Stimulated activated CD4-positive, alpha-beta T cell treated with anti-CD3 and anti-CD28 coated beads, Interleukin-1b, Interleukin-23, amount 100 ng/mL, for 4 hours (primary cell): ENCODE data around the gene HARS1.
"Not testable (repeated sequence)": the region's sequence is repeated elsewhere in the genome, so short reads cannot be mapped to it uniquely, and the experiment has no call there.

Source experiments
- DNase-seq, 2 donors: peaks; one replicate each; pipeline ENCODE4 v3.0.0-alpha.2; 2020; ENCODE audit warnings: low read depth in 2 of 2

HARS1 gene

GRCh38 chr5:140677947-140678346, 13.2 kb downstream of the HARS1 start:
- no peak for DNase-seq

GRCh38 chr5:140674629-140675028, 16.5 kb downstream of the HARS1 start:
- no peak for DNase-seq

DNA sequence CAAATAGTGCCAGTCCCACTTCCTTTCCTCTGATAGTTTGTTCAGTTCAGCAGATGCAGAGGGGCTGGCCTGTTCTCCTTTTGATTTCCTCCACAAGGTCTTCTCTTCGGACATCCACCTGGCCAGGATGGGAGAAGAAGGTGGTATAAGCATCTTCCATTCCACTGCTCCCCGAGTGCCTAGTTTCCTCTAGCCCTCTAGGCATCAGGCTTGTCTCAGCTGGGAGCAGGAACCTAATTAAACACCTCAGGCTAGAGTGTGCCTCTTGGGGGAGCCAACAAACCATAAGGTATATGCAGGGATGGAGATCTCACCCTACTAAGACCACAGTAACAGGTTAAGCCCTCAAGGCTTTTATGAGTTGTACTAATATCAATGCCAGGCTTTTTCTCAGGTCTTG, 17.0 kb downstream of the HARS1 start:
- no peak for DNase-seq

DNA sequence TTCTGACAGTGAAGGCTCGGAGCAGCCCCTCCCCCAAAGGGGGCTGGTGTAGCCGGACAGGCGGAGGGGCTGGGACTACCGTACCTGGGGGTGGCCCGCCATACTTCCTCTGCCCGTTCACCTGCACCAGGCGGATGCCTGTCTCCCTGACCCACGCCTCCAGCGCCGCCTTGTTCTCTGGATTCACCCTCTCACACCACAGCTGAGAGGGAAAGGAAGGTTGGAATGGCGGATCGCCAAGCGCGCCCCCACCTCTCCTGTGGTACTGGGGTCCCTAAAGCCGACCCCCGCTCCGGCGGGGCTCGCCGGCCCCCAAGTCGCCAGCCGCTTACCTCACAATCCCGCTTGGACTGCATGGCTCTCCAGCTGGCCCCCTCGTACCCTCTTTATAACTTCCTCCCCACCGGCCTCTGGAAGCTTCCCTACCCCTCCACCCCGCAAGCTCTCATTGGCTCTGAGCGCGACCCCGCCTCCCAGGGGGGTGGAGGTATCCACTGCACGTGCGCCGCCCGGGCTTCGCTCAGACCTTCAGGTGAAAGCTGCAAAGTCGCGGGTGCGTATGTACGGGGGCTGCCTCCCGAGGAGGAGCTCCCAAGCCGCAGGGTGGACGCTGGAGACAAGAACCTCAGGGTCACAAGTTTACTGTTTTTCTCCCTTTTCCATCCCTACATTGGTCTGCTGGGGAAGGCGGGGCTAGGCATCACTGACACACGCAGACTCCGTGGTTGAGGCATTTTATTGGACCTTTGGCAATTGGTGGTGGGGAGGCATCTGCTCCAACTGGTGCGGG, 17.8 kb downstream of the HARS1 start, which contains the start of gene DND1:
Gene DND1 (minus strand): TSS at position 390 of the 790 bp plus-strand sequence. CDS start 34 bp downstream, at position 356.
- no peak for DNase-seq

- DNase-seq, result no peak
Observed at GRCh38 chr5:140672455-140673186, 18.5 kb downstream of the HARS1 start.

GRCh38 chr5:140671472-140672125, 19.6 kb downstream of the HARS1 start:
- DNase-seq, result no peak

- DNase-seq, result not testable (repeated sequence)
Observed at GRCh38 chr5:140671035-140671434, 20.1 kb downstream of the HARS1 start.

DNA sequence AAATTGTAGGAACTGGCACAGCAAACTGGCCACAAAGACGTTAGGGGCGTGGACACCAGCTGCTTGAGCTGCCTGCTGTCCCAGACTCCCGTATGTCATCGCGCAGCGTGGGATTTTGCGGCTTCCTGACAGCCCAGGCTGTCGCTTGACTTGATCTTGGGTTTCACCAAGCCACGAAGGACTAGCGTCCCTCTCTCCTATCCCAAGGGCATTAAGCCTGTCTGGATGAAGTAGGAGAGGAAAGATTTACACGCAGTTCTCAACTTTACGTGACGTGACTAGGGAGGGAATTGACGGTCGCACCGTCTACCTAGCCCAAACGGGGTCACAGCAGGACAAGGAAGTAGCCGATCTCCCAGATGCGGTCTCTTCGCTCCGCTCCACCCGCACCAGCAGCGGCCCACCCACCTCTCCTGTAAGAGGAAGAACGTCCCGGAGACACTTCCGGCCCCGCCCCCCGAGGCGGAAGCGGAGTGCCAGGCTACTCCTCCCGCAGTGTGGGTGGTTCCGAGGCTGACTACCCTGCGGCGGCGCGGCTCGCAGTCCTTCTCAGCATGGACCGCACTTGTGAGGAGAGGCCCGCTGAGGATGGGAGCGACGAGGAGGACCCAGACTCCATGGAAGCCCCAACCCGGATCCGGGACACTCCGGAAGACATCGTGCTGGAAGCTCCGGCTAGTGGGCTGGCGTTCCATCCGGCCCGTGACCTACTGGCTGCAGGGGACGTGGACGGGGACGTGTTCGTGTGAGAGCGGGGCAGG, 26.6 kb downstream of the HARS1 start, which contains the start of gene WDR55:
Gene WDR55 (plus strand): TSS at position 546 of the 761 bp plus-strand sequence. CDS start 9 bp downstream, at position 555.
- peak; percentile 91 to 96 for DNase-seq

DNA sequence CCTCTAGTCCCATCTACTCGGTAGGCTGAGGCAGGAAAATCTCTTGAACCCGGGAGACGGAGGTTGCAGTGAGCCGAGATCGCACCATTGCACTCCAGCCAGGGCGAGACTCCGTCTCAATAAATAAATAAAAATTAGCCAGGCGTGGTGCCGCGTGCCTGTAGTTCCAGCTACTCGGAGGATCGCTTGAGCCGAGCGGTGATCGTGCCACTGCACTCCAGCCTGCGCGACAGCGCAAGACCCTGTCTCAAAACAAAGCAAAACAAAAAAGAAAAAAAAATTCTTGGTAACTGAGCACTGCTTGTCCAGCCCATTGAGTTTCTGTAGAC, 27.2 kb downstream of the HARS1 start:
- DNase-seq, result no peak

DNA sequence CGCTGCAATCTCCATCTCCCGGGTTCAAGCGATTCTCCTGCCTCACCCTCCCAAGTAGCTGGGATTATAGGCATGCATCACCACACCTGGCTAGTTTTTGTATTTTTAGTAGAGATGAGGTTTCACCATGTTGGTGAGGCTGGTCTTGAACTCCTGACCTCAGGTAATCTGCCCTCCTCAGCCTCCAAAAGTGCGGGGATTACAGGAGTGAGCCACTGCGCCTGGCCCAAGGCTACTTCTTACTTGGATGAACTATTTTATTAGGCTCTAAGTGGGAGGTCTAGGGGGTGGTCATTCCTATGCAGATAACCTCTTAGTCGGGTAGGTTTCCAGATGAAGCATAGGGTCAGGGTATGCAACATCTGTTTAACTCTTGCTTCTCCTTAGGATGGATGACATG, 30.8 kb downstream of the HARS1 start:
- DNase-seq, result not testable (repeated sequence)

DNA sequence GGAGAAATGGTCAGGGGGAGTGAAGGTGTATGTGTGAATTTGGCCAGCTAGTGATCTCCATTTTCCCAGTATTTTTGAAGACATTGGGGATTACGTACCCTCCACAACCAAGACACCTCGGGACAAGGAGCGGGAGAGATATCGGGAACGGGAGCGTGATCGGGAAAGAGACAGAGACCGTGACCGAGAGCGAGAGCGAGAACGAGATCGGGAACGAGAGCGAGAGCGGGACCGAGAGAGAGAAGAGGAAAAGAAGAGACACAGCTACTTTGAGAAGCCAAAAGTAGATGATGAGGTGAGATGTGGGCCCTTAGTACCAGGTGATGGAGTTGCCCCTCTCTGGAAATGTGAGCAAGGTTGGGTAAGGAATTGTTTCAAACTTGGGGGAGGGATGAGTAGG, 32.3 kb downstream of the HARS1 start:
- DNase-seq, result no peak

DNA sequence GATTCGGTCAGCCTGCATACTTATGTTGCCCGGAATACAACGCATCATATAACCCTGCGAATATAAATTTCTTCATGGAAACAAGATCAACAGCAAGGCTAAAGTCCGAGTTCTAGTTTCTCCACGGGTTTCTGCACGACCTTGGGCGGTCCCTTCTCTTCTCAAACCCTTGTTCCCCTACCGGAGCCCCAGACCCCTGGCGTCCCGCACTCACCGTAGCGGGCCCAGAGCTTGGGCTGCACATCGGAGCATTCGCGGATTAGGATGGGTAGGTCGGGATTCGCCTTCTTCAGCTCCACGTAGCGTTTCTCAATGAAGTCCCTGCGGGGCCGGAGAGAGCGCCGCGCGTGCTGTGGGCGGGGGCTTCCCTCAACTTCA, 44.1 kb downstream of the HARS1 start:
- no peak for DNase-seq

GRCh38 chr5:140642718-140643117, 48.5 kb downstream of the HARS1 start:
- no peak for DNase-seq

DNA sequence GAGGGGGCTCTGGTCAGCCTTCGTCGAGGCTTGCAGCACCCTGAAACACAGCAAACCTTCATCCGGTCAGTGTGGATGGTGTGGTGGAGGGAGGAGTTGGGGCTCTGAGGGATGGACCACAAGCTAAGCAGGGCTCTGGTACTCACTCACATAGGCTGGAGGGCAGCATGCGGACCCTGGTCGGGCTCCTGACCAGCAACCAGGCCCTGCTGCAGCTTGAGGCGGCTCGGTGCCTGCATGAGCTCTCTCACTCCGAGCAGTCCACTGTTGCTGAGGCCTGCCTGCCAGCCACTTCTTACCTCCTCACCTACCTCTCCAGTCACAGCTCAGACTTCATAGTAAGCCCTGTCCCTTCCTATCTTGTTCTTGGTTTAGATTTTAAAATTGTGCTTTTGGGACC, 49.5 kb downstream of the HARS1 start:
- DNase-seq, result no peak

DNA sequence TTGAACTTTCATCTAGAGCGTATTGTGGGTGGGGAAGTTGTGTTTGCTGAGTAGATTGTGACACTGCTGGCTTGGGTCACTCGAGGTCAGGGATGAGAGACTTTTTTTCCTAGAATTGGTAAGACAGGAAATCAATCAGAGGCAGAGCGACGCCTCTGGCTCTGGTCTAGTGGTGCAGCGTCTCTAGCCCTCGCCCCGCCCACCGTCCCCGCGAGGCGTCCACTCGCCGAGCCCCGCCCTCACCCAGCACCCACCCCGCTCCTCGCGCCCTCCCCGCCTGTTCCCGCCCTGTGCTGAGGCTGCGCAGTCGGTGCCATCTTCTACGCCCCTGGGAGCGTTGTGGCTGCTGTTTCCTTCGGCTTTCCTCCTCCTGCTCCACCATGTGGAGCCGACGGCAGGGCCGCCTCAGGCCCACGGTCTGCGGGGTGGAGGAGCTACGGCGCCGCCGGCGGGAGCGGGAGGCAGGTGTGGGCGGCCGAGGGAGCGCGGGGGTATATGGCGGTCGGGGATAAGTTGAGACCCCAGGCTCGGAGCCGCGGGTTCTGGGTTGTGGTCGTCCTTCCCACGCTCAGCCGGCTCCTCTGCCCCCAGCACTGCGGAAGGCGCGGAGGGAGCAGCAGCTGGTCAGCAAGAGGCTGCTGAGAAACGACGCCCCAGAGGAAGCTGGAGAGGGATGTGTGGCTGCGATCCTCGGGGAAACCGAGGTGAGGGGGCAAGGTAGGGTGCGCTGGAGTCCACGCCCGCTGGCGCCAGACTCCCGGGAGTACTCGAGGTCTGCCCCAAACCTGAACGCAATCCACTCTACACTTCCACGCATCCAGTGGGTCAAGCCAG, 51.8 kb downstream of the HARS1 start, which contains the start of gene TMCO6:
Gene TMCO6 (plus strand): TSS at position 304 of the 834 bp plus-strand sequence. CDS start 77 bp downstream, at position 381.
- peak; percentile 95 to 98 for DNase-seq

DNA sequence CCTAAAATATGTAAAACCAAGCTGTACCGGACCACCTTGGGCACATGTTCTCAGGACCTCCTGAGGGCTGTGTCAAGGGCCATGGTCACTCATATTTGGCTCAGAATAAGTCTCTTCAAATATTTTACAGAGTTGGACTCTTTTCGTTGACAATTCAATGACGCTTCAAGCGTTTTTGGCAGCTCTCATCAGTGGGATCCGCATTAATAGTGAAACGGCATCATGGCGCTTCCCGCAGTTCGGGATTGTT, 52.3 kb downstream of the HARS1 start:
- not testable (repeated sequence) for DNase-seq

DNA sequence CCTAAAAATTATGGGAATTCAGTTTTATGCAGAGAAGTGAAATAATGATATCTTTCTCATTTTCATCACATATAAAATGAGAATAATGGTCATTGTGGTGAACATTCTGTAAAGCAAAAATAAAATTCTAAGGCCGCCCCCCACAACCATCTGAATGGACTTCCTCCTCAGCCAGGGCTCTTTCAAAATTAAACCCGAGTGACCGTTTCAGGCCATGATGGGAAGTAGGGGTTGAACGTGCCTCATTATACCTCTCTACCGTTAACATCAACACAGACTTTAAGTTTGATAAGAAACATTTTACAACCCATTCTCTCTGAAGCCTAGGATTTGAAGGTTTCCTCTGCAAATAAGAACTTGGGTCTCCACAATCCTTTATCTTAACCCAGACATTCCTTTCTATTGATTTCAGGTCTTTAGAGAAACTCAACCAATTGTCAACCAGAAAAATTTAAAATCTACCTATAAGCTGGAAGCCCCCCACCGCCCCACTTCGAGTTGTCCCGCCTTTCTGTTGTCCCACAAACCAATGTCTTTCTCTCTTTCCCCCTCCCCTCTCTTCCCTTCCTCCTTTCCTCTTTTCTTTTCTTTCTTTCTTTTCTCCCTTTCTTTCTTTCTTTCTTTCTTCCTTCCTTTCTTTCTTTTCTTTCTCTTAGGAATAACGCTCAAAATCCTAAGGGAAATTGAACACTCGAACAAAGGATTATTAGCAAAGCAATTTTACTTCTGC, 53.6 kb downstream of the HARS1 start:
- DNase-seq, result no peak

DNA sequence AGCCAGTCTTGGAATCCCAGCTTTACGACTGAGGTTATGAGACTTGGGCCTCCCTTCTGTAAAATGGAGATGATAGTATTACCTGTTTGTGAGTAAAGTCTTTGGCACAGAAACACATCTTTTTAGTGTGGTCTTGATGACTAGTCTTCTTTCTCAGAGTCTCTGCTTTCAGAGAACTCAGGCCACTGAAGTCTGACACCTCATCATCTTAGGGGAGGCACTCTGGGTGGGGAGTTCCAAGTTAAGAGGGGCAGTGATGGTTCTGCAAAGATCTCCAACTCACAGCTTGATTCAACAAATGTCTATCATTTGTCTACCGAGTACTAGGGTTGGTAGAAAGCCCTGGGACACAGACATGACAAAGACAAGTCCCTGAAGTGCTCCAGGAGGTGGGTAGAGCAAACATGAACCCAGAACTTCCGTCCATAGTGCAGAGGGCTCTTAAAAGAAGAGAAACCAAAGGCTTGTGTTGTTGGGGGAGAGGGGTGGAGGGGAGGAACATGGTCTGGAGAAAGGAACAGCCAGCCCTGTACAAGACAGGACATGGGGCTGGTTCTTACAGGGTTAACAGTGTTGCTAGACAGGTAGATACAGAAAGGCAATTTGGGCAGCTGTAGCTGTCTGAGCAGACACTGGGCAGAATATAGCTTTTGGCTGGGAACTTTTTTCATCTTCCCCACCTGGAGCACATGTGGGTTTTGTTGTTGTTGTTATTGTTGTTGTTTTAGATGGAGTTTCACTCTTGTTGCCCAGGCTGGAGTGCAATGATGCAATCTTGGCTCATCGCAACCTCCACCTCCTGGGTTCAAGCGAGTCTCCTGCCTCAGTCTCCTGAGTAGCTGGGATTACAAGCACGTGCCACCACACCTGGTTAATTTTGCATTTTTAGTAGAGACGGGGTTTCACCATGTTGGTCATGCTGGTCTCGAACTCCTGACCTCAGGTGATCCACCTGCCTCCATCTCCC, 55.6 kb downstream of the HARS1 start:
- no peak for DNase-seq

GRCh38 chr5:140634103-140634502, 57.1 kb downstream of the HARS1 start:
- no peak for DNase-seq
